Effector memory CD8-positive, alpha-beta T cell (primary cell): ENCODE data around the gene FGF14.

Source experiments
- ATAC-seq: fragments of 150-1000 bp; cut with Tn5 transposase; replicated peaks from 2 replicates; pipeline ENCODE4 v1.10.0; 2021; ENCODE audit warnings: mild to moderate bottlenecking, moderate library complexity
- DNase-seq, 3 experiments: peaks; one replicate each; pipeline ENCODE4 v3.0.0; 2021
- H3K27ac Mint-ChIP-seq, 2 donors: one replicate each; pipeline ENCODE4 v1.8.0; 2022; ENCODE audit warnings: mild to moderate bottlenecking in 2 of 2, mixed read lengths in 2 of 2, moderate library complexity in 2 of 2
- H3K27me3 Mint-ChIP-seq, 2 donors: one replicate each; pipeline ENCODE4 v1.8.0; 2022; ENCODE audit warnings: mixed read lengths in 2 of 2
- H3K36me3 Mint-ChIP-seq: one replicate; pipeline ENCODE4 v1.8.0; 2022; ENCODE audit warnings: mild to moderate bottlenecking, moderate library complexity, mixed read lengths; ENCODE audit not compliant: insufficient read depth
- H3K4me1 Mint-ChIP-seq, 2 donors: one replicate each; pipeline ENCODE4 v1.8.0; 2022; ENCODE audit warnings: low read depth in 2 of 2, mixed read lengths in 2 of 2
- H3K4me3 Mint-ChIP-seq, 2 donors: one replicate each; pipeline ENCODE4 v1.8.0; 2022; ENCODE audit warnings: mild to moderate bottlenecking in 2 of 2, mixed read lengths in 2 of 2, moderate library complexity in 2 of 2
- H3K9me3 Mint-ChIP-seq, 2 donors: one replicate each; pipeline ENCODE4 v1.8.0; 2022; ENCODE audit warnings: mixed read lengths in 2 of 2

FGF14 gene

GRCh38 chr13:102316732-102317131, 85.1 kb downstream of the FGF14 start:
- ATAC-seq (no peak), DNase-seq (no peak)
- Mint-ChIP-seq H3K9me3 (no peaks in the 10 kb centered on the region), H3K27me3 (peaks cover 8 to 14% of the 10 kb centered on the region in 2 donors), H3K27ac (no peak overlapping the region), H3K4me3 (no peak overlapping the region), H3K36me3 (no peaks in the 10 kb centered on the region), H3K4me1 (peaks cover 0 to 1% of the 10 kb centered on the region in 2 donors)

DNA sequence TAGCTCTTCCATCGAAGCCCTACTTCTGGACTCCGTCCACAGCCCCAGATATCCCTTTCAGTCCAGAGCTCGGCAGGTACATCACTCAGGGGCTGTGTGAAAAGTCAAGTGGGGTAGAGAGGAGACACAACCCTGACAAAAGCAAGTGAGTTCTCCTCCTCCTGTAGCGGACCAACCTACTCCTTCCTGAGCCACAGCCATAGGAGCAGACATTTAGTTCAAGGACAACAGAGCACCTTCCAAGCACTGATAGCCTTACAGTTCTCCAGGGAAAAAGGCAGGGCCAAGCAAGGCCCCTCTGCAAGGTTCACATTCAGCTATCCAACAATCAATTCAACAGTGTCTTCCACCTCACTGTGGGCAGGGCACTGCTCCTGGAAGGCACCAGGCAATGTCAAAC, 89.0 kb downstream of the FGF14 start:
- H3K27ac Mint-ChIP-seq: no peak overlapping the region
- no peaks in the 10 kb centered on the region for H3K36me3 Mint-ChIP-seq
- ATAC-seq (no peak), DNase-seq (no peak)
- H3K27me3 Mint-ChIP-seq: peaks cover 14 to 22% of the 10 kb centered on the region in 2 donors
- no peaks in the 10 kb centered on the region for H3K9me3 Mint-ChIP-seq
- no peak overlapping the region for H3K4me3 Mint-ChIP-seq
- peaks cover 0 to 1% of the 10 kb centered on the region in 2 donors for H3K4me1 Mint-ChIP-seq

- peaks cover 14 to 22% of the 10 kb centered on the region in 2 donors for H3K27me3 Mint-ChIP-seq
These were observed 89.9 kb downstream of the FGF14 start for GRCh38 chr13:102311901-102312300.

GRCh38 chr13:102311419-102311796, 90.4 kb downstream of the FGF14 start:
- peaks cover 0 to 1% of the 10 kb centered on the region in 2 donors for H3K4me1 Mint-ChIP-seq
- H3K9me3 Mint-ChIP-seq: no peaks in the 10 kb centered on the region
- no peak overlapping the region for H3K27ac Mint-ChIP-seq
- H3K27me3 Mint-ChIP-seq: peaks cover 14 to 22% of the 10 kb centered on the region in 2 donors
- DNase-seq (no peak), ATAC-seq (no peak)
- no peak overlapping the region for H3K4me3 Mint-ChIP-seq
- H3K36me3 Mint-ChIP-seq: no peaks in the 10 kb centered on the region

More at GRCh38 chr13:102311901-102312300, 89.9 kb downstream of the FGF14 start:
- Mint-ChIP-seq H3K4me3 (no peak overlapping the region), H3K36me3 (no peaks in the 10 kb centered on the region), H3K4me1 (peaks cover 0 to 1% of the 10 kb centered on the region in 2 donors), H3K27ac (no peak overlapping the region), H3K9me3 (no peaks in the 10 kb centered on the region)
- DNase-seq (no peak), ATAC-seq (no peak)

- DNase-seq: no peak
- H3K27ac Mint-ChIP-seq: no peak overlapping the region
- peaks cover 0 to 1% of the 10 kb centered on the region in 2 donors for H3K4me1 Mint-ChIP-seq
- H3K9me3 Mint-ChIP-seq: no peaks in the 10 kb centered on the region
- no peak overlapping the region for H3K4me3 Mint-ChIP-seq
- peaks cover 14 to 22% of the 10 kb centered on the region in 2 donors for H3K27me3 Mint-ChIP-seq
- ATAC-seq: no peak
- H3K36me3 Mint-ChIP-seq: no peaks in the 10 kb centered on the region
These were observed 91.0 kb downstream of the FGF14 start for GRCh38 chr13:102310691-102311418.

DNA sequence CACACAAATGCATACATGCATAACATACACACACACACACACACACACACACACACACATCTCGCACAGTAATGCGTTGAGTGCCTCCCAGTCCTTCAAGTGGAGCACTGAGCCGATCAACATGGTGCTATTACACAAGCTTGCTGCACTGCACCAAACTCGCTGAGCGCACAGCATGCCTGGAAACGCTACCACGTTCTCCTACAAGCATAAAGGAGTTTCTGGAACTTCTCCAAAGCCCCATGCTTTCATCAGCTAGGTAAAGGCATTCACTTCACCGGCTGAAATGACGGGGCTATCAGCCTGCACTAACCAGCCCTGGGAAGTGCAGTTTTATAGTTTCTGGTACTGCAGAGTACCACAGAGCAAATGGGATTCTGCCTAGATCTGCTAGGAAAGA, 92.7 kb downstream of the FGF14 start:
- no peaks in the 10 kb centered on the region for H3K9me3 Mint-ChIP-seq
- H3K36me3 Mint-ChIP-seq: no peaks in the 10 kb centered on the region
- H3K4me3 Mint-ChIP-seq: no peak overlapping the region
- H3K27ac Mint-ChIP-seq: no peak overlapping the region
- DNase-seq (no peak), ATAC-seq (no peak)
- H3K4me1 Mint-ChIP-seq: peaks cover 0 to 1% of the 10 kb centered on the region in 2 donors
- H3K27me3 Mint-ChIP-seq: peaks cover 14 to 22% of the 10 kb centered on the region in 2 donors

DNA sequence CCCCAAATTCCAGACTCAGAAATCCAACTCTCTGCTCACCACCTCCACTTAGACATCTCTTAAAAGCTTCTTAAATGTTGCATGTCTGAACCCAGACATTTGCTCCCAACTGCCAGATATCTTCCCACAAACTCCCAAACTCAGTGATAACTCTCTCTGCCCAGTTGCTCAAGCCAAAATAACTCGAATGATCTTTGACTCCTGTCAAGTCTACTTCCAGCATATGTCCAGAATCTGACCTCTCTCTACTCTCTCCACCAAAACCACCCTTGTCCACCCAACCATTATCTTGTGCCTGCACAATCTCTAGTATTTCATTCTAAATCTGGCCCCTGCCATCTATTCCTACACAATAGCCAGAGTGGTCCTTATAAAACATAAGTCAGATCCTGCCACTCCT, 99.3 kb downstream of the FGF14 start:
- Mint-ChIP-seq H3K9me3 (no peaks in the 10 kb centered on the region), H3K4me1 (no peaks in the 10 kb centered on the region), H3K27me3 (no peaks in the 10 kb centered on the region), H3K36me3 (no peaks in the 10 kb centered on the region), H3K27ac (no peak overlapping the region), H3K4me3 (no peak overlapping the region)
- DNase-seq (no peak), ATAC-seq (no peak)

DNA sequence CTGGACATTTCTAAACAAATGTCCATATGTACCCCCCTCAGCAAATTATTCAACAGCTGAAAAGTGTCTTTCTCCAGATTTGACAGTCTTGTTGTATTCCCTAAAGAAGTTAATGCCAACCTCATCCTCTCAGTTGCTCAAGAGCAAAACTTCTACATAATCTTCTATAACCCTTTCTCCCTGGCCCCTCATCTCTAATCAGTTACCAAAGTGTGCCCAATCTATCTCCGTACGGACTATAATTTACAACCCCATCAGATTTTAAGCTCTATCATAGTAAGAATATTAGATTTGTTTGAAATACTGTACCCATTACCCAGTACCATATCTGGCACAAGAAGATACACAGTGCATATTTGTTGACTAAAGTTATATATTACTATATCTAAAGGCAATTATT, 101.5 kb downstream of the FGF14 start:
- Mint-ChIP-seq H3K9me3 (no peaks in the 10 kb centered on the region), H3K4me1 (no peaks in the 10 kb centered on the region), H3K4me3 (no peak overlapping the region), H3K27me3 (no peaks in the 10 kb centered on the region), H3K27ac (no peak overlapping the region), H3K36me3 (no peaks in the 10 kb centered on the region)
- DNase-seq (no peak), ATAC-seq (no peak)

GRCh38 chr13:102299366-102299765, 102.5 kb downstream of the FGF14 start:
- H3K36me3 Mint-ChIP-seq: no peaks in the 10 kb centered on the region
- H3K4me1 Mint-ChIP-seq: no peaks in the 10 kb centered on the region
- no peak for DNase-seq
- no peaks in the 10 kb centered on the region for H3K9me3 Mint-ChIP-seq
- no peaks in the 10 kb centered on the region for H3K27me3 Mint-ChIP-seq
- no peak overlapping the region for H3K4me3 Mint-ChIP-seq
- no peak overlapping the region for H3K27ac Mint-ChIP-seq
- no peak for ATAC-seq

- Mint-ChIP-seq H3K27me3 (no peaks in the 10 kb centered on the region), H3K36me3 (no peaks in the 10 kb centered on the region), H3K4me1 (no peaks in the 10 kb centered on the region), H3K9me3 (no peaks in the 10 kb centered on the region), H3K4me3 (no peak overlapping the region), H3K27ac (no peak overlapping the region)
- DNase-seq: no peak
- ATAC-seq: no peak
These were observed 103.8 kb downstream of the FGF14 start for GRCh38 chr13:102298051-102298450.

- no peaks in the 10 kb centered on the region for H3K36me3 Mint-ChIP-seq
- no peak for ATAC-seq
- no peak for DNase-seq
- no peaks in the 10 kb centered on the region for H3K4me1 Mint-ChIP-seq
- no peak overlapping the region for H3K4me3 Mint-ChIP-seq
- no peaks in the 10 kb centered on the region for H3K27me3 Mint-ChIP-seq
- H3K27ac Mint-ChIP-seq: no peak overlapping the region
- H3K9me3 Mint-ChIP-seq: no peaks in the 10 kb centered on the region
These were observed 106.4 kb downstream of the FGF14 start for GRCh38 chr13:102295316-102296048.

DNA sequence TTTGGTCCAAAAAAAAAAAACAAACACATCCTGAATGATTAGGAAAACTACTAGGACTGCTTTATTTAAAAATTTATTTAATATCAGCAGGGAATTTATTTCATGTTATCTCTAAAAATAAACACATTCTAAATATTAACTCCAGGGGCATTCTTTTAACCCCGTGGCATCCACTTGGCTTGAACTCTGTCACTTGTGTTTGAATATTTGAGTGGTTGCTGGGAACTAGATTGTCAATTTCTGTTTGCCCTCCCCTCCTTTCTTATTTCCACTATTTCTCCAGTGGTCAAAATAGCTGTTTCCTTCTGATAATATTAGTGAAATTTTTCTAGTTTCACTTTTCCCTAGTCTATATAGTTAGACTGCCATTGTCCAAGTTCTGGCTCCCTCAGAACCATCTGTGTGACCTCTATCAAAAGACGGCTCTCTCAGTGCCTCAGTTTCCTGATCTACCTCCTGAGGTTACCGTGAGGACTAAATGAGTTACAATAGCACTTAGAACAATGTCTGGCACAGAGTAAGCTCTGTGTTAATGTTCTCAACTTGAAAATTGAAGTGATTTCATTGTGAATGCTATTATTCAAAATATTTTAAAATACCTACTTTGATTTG, 107.3 kb downstream of the FGF14 start:
- no peaks in the 10 kb centered on the region for H3K36me3 Mint-ChIP-seq
- no peak overlapping the region for H3K27ac Mint-ChIP-seq
- ATAC-seq (no peak), DNase-seq (no peak)
- H3K27me3 Mint-ChIP-seq: no peaks in the 10 kb centered on the region
- no peak overlapping the region for H3K4me3 Mint-ChIP-seq
- H3K9me3 Mint-ChIP-seq: no peaks in the 10 kb centered on the region
- H3K4me1 Mint-ChIP-seq: no peaks in the 10 kb centered on the region

DNA sequence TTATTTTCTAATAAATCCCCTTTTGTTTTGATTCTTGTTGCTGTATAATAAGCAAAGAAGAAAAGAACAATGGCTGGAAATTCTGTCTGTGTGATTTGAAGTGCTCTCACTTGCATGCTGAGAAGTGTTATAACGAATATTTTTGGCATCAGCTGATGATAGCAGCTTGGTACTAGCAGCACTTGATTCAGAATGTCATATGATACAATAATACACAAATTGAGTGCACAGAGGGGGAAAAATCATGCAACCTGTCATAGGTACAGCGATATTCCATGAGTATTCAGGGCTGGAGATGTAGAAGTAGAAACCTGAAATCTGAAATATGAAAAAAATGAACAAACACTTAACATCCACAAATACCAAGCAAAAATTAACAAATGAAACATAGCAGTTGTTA, 108.1 kb downstream of the FGF14 start:
- H3K27ac Mint-ChIP-seq: no peak overlapping the region
- no peaks in the 10 kb centered on the region for H3K4me1 Mint-ChIP-seq
- no peak overlapping the region for H3K4me3 Mint-ChIP-seq
- no peaks in the 10 kb centered on the region for H3K36me3 Mint-ChIP-seq
- no peaks in the 10 kb centered on the region for H3K27me3 Mint-ChIP-seq
- H3K9me3 Mint-ChIP-seq: no peaks in the 10 kb centered on the region
- DNase-seq: no peak
- no peak for ATAC-seq
